GM18907 (cell line): Measurements from ENCODE around the gene CNP.
"Not testable (repeated sequence)": the region's sequence is repeated elsewhere in the genome, so short reads cannot be mapped to it uniquely, and the experiment has no call there.

Experiments
- ATAC-seq: cut with Tn5 transposase; IDR thresholded peaks from one replicate; pipeline ENCODE4 v1.9.1; 2021; ENCODE audit warnings: mild to moderate bottlenecking, moderate library complexity; ENCODE audit not compliant: unreplicated experiment

The CNP gene

DNA sequence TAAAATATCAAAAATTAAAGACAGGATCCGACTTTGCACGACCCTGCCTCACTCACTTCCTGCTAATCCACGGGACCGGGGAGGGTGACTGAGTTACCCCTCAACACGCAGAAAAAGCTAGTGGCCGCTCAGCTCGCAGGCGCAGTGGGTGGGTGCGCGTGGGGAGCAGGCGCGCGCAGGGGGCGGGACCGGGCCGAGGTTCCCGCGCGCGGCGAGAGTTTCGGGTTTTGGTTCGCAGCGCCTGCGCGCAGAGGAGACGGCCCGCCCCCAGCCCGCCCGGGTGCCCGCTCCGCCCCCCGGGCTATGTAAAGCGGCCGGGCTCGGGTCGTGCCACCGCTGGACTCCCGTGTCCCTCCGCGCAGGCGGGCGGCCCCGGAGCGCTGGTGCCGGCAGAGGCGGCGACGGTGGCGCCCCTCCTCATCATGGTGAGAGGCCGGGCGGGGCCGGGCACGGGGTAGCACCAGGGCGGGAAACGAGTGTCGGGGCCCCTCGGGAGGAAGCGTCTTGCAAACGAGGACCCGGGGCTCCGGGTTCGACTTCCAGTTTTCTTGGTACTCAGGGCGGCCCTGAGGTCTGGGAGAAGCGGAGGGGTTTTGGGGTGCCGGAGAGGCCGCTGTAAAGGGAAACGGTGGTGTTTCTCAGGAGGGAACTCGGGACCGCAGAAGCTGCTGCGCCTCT, at the start of gene CNP:
Gene CNP, plus strand, starts transcription at position 333 of the 678 bp plus-strand sequence. Its CDS starts 90 bp downstream, at position 423.
- ATAC-seq = peak; percentile 68

GRCh38 chr17:41917192-41917591, 49.4 kb upstream of the CNP start:
- no peak for ATAC-seq

DNA sequence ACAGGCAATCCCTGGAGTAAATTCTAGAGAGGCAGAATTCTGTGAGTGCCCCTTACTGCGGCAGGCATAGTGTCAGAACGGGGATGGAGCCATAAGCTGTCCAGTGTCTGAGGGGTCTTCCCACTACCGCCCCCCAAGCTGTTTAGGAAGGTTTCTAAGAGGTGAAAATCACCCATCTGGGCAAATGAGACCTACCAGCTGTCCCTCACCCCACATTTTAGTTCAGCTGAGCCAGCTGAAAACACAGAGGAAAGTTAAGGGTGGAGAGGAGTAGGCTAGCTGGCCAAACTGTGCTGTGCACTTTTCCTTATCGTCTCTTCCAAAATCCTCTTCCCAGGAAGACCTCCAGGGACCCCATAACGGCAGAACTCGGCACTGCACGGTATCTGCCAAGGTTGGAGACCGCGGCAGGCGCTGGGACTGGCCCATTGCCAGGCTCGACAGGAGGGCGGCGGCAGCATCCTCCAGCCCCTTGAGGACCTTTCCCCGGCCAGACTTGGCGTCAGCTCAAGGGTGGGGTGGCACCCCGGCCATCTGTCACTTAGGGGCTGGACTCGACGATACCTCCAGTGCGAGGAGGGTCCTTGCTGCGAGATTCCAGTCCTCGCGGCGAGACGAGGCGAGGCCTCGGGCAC, 48.8 kb upstream of the CNP start:
- ATAC-seq = peak; percentile 11

DNA sequence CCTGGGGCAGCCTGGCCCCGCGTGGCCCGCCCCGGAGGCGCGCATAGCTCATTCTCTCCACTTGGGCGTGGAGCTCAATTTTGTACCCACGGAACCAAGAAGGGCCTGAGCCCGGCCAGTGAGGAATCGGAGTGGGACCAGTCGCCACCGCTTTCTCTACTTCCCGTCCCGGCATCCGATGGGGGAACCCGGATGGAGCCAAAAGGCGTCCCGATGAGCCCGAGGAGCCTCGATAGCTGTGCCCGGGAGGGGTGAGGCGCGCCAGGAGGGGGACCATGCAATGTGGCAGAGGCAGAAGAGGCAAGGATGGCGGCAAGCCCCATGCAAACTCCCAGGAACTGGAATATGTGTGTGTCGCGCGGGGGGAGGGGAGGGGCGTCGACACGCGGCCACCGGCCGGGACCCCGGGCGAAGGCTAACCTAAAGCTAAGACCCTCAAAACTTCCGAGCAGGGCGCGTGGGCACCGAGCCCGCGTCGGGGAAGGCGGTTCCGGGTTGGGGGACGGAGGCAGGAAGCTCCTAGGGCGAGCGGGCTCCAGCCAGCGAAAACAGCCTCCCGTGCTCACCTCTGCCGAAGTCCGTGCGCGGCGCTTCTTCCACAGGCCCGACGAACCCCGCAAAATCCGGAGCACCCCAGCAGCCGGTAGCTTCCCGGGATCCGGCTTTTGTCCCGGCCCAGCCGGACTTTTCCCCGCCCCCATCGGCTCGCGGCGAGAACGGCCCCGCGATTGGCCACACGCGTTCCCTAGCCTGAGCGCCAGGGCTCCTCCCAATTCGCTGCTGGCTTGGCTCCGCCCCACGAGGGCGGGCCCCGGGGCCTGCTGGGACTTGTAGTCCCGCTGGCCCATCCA, 48.1 kb upstream of the CNP start, which contains the start of gene ACLY:
Gene ACLY, minus strand, starts transcription at position 638 of the 851 bp plus-strand sequence. CDS start 5,078 bp downstream, outside the sequence.
- peak; percentile 91 for ATAC-seq

DNA sequence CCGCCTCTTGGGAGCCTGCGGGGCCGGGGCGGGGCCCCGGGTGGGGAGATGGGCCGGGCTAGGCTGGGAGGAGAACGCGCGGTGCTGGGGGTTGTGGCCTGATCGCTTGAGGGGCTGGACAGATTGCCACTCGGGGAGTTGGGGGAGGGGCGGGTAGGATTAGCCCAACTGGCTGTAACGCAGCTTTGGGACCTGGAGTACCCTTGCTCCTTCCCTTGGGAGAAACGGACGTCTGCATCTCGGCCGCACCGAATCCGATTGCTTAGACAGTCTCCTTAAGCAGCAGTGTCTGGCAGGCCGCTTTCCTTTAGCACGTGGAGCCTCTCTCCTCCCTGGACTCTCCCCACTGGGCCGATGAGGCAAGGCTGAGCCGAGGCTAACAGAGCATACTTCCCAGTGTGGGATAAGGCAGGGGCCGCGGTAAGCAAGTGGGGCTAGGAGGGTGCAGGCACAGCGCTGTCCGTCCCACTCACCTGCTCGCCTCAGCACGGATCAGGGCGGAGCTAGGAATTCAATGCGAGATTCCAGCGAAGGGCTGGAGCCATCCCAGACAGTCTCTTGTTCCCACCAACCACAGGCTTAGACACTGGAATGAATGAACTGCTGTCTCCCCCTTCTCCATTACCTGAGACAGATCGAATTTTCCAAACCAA, 47.3 kb upstream of the CNP start:
- peak; percentile 12 for ATAC-seq

GRCh38 chr17:41919840-41920579, 46.6 kb upstream of the CNP start:
- ATAC-seq = no peak

DNA sequence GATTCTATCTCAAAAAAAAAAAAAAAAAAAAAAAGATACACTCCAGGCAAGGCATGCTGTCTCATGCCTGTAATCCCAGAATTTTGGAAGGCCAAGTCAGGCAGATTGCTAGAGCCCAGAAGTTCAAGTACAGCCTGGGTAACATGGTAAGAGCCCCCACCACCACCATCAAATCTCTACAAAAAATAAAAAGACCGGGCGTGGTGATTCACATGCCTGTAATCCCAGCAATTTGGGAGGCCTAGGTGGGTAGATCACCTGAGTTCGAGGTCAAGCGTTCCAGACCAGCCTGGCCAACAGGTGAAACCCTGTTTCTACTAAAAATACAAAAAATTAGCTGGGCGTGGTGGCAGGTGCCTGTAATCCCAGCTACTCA, 46.0 kb upstream of the CNP start:
- ATAC-seq = no peak

DNA sequence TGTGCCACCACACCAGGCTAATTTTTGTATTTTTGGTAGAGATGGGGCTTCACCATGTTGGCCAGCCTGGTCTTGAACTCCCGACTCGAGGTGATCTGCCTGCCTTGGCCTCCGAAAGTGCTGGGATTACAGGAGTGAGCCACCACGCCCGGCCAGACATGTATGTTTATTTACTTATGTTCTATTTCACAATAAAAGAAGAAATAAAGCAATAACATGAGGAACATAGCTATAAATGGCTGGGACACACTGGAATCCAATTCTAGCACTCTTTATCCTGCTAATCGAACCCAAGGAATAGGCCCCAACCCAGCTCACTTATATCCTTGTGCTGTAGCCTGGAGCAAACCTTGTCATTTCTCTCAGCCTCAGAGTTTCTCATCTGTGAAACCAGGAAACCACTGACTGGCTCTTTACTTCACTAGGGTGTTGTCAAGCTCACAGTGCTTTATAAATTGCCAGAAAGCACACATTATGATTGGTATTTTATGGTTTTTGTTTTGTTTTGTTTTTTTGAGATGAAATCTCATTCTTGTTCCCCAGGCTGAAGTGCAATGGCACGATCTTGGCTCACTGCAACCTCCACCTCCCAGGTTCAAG, 40.5 kb upstream of the CNP start:
- ATAC-seq = no peak

DNA sequence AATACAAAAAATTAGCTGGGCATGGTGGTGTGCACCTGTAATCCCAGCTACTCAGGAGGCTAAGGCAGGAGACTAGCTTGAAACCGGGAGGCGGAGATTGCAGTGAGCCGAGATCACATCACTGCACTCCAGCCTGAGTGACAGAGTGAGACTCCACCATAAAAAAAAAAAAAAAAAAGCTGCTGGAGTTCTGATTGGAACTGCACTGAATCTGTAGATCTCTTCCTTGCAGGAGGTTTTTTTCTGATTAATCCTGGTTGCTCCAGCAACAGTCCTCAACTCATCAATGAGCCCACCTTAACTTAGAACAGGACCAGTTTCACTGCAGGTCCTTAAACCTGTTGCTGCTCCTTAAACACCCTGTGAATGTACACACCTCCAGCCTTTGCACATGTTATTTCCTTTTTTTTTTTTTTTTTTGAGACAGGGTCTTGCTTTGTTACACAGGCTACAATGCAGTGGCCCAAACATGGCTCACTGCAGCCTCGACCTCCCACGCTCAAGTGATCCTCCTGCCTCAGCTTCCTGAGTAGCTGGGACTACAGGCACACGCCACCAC, 37.8 kb upstream of the CNP start:
- ATAC-seq = no peak

DNA sequence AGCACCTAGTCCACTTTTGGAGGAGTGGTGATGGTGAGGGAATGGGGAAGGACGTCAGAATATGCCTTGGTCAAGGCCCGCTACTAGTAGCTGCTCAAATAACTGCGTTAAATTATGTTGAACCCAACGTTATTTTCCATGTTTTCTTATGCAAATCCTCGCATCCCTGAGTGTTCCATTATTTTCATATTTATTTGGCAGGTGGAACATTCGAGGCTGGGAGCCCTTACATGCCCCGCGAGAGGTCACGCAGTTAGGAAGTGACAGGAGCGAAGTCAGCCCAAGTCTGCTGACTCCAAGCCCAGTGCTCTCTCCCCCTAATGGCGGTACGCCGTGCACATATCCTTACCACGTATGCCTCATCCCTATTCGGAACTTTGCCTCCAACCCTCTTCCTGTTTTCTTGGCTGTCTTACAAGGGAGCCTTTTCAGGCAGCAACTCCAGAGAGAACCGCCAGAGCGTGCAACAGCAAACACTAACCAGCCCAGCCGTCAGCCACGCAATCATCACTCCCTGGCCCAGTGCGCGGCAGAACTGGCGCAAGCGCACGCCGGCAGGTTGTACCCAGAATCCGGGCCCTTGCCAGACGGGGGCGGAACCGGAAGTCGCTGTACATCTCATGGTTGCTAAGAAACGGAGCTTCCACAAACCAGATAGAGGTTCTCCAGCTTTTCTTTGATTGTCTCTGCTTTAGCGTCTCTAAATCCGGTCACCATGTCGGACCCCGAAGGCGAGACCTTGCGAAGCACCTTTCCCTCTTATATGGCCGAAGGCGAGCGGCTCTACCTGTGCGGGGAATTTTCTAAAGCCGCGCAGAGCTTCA, 36.4 kb upstream of the CNP start, which contains the start of gene ODAD4:
Gene ODAD4, plus strand, starts transcription at position 609 of the 824 bp plus-strand sequence. Its CDS starts 107 bp downstream, at position 716.
- peak; percentile 91 for ATAC-seq

DNA sequence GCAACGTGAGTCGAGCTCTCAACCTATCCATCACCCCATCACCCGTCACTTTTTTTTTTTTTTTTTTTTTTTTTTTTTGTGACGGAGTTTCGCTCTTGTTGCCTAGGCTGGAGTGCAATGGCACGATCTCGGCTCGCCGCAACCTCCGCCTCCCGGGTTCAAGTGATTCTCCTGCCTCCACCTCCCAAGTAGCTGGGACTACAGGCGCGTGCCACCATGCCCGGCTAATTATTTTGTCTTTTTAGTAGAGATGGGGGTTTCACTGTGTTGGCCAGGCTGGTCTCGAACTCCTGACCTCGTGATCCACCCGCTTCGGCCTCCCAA, 35.8 kb upstream of the CNP start:
- not testable (repeated sequence) for ATAC-seq

DNA sequence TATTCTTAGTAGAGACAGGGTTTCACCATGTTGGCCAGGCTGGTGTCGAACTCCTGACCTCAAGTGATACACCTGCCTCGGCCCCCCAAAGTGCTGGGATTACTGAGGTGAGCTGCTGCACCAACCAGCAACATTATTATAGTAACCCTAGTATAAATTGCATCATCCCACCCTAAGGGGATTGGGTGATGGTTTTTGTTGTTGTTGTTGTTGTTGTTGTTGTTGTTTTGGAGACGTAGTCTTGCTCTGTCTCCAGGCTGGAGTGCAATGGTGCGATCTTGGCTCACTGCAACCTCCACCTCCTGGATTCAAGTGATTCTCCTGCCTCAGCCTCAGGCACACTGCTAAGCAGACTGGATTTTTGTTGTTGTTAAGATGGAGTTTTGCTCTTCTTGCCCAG, 34.9 kb upstream of the CNP start:
- not testable (repeated sequence) for ATAC-seq

GRCh38 chr17:41932816-41933389, 33.7 kb upstream of the CNP start:
- no peak for ATAC-seq

DNA sequence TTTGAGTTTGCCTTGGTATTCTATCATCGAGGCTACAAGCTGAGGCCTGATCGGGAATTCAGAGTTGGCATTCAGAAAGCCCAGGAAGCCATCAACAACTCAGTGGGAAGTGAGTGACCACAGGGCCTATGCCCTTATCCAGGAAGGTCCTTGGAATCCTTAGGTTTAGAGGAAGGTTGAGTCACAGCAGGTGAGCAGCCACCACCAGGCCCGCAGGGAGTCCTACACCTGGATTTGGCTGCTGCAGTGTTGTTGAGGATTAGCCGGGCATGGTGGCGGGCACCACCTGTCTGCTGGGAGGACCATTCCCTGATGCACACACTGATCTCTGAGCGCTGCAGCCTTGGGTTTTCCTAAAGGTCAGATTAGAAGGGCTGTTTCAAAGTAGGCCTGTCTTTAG, 31.0 kb upstream of the CNP start:
- no peak for ATAC-seq

DNA sequence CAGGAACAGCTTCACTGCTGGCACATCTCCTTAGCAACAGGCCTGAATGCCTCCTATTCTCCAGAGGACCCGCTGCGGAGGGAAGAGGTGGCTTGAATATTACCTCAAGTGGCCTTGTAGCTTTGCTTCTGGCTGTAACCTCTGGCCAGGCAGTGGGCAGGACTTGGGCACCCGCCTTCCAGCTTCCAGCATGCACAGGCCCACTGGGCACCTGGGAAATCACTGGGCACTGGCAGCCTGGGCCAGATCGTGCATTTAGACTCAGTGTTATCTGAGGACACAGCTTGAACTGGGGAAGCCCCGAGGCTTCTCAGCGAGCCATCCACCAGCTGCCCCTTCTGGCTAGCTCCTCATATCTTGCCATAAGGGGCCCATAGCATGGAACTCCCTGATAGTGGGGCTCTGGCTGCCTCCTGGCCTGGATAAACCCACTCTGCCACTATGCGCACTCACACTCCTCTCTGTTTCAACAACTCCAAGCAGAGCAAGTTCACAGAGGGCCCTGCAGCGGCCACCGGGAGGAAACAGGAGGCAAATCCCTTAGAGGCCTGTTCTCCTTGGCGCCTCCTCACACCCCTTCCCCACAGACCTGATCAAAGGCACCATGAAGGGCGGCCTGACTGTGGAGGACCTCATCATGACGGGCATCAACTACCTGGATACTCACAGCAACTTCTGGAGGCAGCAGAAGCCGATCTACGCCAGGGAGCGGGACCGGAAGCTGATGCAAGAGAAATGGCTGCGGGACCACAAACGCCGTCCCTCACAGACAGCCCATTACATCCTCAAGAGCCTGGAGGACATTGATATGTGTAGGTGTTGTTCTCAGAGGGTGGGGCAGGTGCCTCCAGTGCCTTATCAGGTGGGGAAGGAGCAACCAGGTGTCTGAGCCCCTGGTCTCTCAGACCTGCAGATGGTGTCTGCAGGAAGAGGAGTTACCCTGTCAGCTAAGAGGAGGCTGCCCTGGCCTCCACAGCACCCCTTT, 28.3 kb upstream of the CNP start:
- no peak for ATAC-seq

- ATAC-seq = no peak
These were observed 27.4 kb upstream of the CNP start for GRCh38 chr17:41939044-41939692.

DNA sequence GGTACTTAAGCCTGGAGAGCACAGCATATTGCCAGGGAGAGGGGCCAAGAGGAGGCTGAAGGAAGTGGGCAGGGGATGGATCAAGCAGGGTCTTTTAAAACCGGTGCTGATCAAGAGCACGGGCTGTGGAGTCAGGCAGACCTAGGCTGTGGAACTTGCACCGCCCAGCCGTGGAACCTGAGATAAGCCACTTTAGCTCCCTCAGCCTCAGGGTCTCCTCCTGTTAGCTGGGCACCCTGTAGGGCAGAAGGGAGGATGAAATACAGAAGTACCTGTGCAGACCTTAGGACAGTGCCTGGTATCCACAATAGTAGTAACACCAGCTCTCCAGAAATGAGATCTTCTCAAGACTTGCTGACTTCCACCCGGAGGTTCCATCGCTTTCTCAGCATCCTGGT, 26.9 kb upstream of the CNP start:
- ATAC-seq = no peak
